PC-3 (cell line): ENCODE measurements around the gene POLD2. TPM values are rescaled to one million over a fixed set of nuclear protein-coding genes. Genes with fewer than 3 reads are reported as not detected.
A peak's percentile ranks its signal among the peaks of the same experiment; 100 is the strongest.

ENCODE experiments used
- ATAC-seq: fragments of 200-7000 bp; cut with Tn5 transposase; 2 replicates; pipeline ENCODE4 v1.9.1; 2020; ENCODE audit warnings: mild to moderate bottlenecking, moderate library complexity
- BruUV-seq: library from RNA; stranded (reverse); fragments of 400-500 nt; replicated peaks from 2 replicates; lab custom pipeline; 2021; lab: Mats Ljungman, UMichigan
- CTCF ChIA-PET: fragments of 300-600 bp; sonication (Branson Sonifier 250); formaldehyde crosslinking; loops from one replicate; lab custom pipeline; 2022; ENCODE audit warnings: antibody characterized with exemption; lab: Charles Lee
- POLR2A ChIA-PET: fragments of 300-600 bp; sonication (Branson Sonifier 250); formaldehyde crosslinking; loops from one replicate; lab custom pipeline; 2022; ENCODE audit warnings: antibody characterized with exemption; ENCODE audit not compliant: unreplicated experiment; lab: Charles Lee
- DNase-seq: peaks from one replicate; pipeline ENCODE4 v3.0.0-alpha.2; 2015
- H2AFZ ChIP-seq: fragments of 300-600 bp; sonication (generic); 2 replicates; pipeline ENCODE4 v1.6.0; 2016; ENCODE audit warnings: antibody characterized with exemption, low read length
- H3F3A ChIP-seq: fragments of 300-600 bp; sonication (generic); one replicate; pipeline ENCODE4 v1.6.0; 2017; ENCODE audit warnings: antibody characterized with exemption, low read length, control low read depth, mild to moderate bottlenecking; ENCODE audit not compliant: unreplicated experiment
- H3K27ac ChIP-seq: fragments of 300-600 bp; sonication (generic); 2 replicates; pipeline ENCODE4 v1.5.1; 2016; ENCODE audit warnings: mild to moderate bottlenecking, low read length
- H3K27me3 ChIP-seq: fragments of 300-600 bp; sonication (generic); 2 replicates; pipeline ENCODE4 v1.6.1; 2016; ENCODE audit warnings: low read length, mixed read lengths
- H3K36me3 ChIP-seq: fragments of 300-600 bp; sonication (generic); 2 replicates; pipeline ENCODE4 v1.6.1; 2016; ENCODE audit warnings: low read depth, mixed run types, low read length, mixed read lengths
- H3K4me1 ChIP-seq: fragments of 300-600 bp; sonication (generic); 2 replicates; pipeline ENCODE4 v1.5.1; 2016; ENCODE audit warnings: low read length; ENCODE audit not compliant: insufficient read depth
- H3K4me2 ChIP-seq: fragments of 300-600 bp; sonication (generic); 2 replicates; pipeline ENCODE4 v1.6.0; 2016; ENCODE audit warnings: low read length
- H3K4me3 ChIP-seq: fragments of 300-600 bp; sonication (generic); 2 replicates; pipeline ENCODE4 v1.5.1; 2016; ENCODE audit warnings: mild to moderate bottlenecking, low read length, mixed read lengths
- H3K79me2 ChIP-seq: fragments of 300-600 bp; sonication (generic); 2 replicates; pipeline ENCODE4 v1.6.1; 2017; ENCODE audit warnings: low read length, mixed read lengths
- H3K9ac ChIP-seq: fragments of 300-600 bp; sonication (generic); 2 replicates; pipeline ENCODE4 v1.6.0; 2016; ENCODE audit warnings: mild to moderate bottlenecking, low read length
- H3K9me2 ChIP-seq: fragments of 300-600 bp; sonication (generic); replicated peaks from 2 replicates; pipeline ENCODE4 v1.6.1; 2016; ENCODE audit warnings: mixed run types, low read length, mixed read lengths
- H3K9me3 ChIP-seq: fragments of 300-600 bp; sonication (generic); 2 replicates; pipeline ENCODE4 v1.6.1; 2016; ENCODE audit warnings: low read length, mixed read lengths
- H4K20me1 ChIP-seq: fragments of 300-600 bp; sonication (generic); 2 replicates; pipeline ENCODE4 v1.6.1; 2016; ENCODE audit warnings: low read length, mixed read lengths
- EZH2 ChIP-seq: fragments of 300-600 bp; sonication (generic); IDR thresholded peaks from one replicate; pipeline ENCODE4 v1.6.1; 2017; ENCODE audit warnings: antibody characterized with exemption, mild to moderate bottlenecking, low read length; ENCODE audit not compliant: unreplicated experiment
- EZH2phosphoT487 ChIP-seq: fragments of 300-600 bp; sonication (generic); IDR thresholded peaks from 2 replicates; pipeline ENCODE4 v1.6.1; 2018; ENCODE audit warnings: mild to moderate bottlenecking, antibody characterized with exemption, low read length, borderline replicate concordance
- intact Hi-C: fragments of 100-400 bp; cut with micrococcal nuclease; formaldehyde crosslinking; loops from 2 replicates; pipeline ENCODE4 v1.9.0; 2023
- total RNA-seq: library from RNA; depleted of rRNA; stranded (reverse); fragments of >200 nt; gene quantifications from 2 replicates; pipeline ENCODE4 v1.2.3, GENCODE V29; 2014
- TF ChIP-seq, protein P1 (sequence below): fragments of 300-600 bp; sonication (generic); conservative IDR thresholded peaks from 2 replicates; pipeline ENCODE4 v1.5.1; 2017; ENCODE audit warnings: antibody characterized with exemption, low read depth, mild to moderate bottlenecking, low read length

POLD2 gene
- total RNA-seq, 1 experiment from 2014 or later = 224 TPM

DNA sequence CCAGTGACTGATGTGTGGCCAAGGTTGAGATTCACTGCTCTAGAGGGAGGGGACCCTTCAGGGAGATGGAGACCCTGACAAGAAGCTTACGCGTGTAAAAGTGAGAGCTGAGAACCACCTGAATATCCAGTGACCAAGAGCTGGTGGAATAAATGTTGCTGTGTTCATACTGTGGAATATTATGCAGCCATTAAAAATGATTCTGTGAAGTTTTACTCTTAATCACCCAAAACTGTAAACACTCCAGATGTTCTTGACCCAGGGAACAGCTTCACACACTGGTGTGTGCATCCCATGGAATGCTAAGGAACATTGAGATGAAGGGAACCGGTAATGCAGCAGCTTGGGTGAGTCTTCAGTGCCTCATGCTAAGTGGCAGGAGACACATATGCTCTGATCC is 36.7 kb downstream of the POLD2 start:
- no TSS peak for BruUV-seq
- no peak overlapping the region for H3K9ac ChIP-seq
- POLR2A ChIA-PET = no interaction called here

DNA sequence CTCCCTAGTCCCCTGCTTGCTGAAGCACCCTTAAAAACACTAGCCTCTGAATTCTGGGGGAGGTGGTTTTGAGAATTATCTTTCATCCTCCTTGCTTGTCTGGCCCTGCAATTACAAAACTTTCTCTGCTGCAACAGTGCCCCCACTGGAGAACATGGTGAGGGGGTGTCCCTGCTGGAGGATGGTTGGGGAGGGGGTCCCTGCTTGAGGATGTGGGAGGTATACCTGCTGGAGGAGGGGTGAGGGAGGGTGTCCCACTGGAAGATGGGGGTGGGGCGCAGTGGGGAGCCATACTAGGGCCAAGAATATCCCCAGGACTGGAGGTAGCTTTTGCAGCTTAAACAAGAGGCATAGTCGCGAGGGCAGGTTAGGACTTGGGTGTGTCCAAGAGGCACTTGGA is 37.8 kb downstream of the POLD2 start:
- TF ChIP-seq, protein P1, sequence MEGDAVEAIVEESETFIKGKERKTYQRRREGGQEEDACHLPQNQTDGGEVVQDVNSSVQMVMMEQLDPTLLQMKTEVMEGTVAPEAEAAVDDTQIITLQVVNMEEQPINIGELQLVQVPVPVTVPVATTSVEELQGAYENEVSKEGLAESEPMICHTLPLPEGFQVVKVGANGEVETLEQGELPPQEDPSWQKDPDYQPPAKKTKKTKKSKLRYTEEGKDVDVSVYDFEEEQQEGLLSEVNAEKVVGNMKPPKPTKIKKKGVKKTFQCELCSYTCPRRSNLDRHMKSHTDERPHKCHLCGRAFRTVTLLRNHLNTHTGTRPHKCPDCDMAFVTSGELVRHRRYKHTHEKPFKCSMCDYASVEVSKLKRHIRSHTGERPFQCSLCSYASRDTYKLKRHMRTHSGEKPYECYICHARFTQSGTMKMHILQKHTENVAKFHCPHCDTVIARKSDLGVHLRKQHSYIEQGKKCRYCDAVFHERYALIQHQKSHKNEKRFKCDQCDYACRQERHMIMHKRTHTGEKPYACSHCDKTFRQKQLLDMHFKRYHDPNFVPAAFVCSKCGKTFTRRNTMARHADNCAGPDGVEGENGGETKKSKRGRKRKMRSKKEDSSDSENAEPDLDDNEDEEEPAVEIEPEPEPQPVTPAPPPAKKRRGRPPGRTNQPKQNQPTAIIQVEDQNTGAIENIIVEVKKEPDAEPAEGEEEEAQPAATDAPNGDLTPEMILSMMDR = peak; percentile 40; the same call in 1 of the 2 replicates
- no peak for TF ChIP-seq EZH2
- peaks cover 28% of the 10 kb centered on the region for H3K4me1 ChIP-seq
- H3K4me2 ChIP-seq = no peak overlapping the region
- H3K9ac ChIP-seq = no peak overlapping the region
- peaks cover 17% of the 10 kb centered on the region for H3K79me2 ChIP-seq
- H3F3A ChIP-seq = no peaks in the 10 kb centered on the region
- H3K36me3 ChIP-seq = no peaks in the 10 kb centered on the region
- H3K27ac ChIP-seq = no peak overlapping the region
- BruUV-seq = no TSS peak
- ATAC-seq (no peak), DNase-seq (no peak)
- H4K20me1 ChIP-seq = no peaks in the 10 kb centered on the region
- no peak overlapping the region for H2AFZ ChIP-seq
- H3K9me2 ChIP-seq = no peaks in the 10 kb centered on the region
- no peak overlapping the region for H3K4me3 ChIP-seq
- no peaks in the 10 kb centered on the region for H3K27me3 ChIP-seq
- no peaks in the 10 kb centered on the region for H3K9me3 ChIP-seq
- CTCF ChIA-PET = no interaction called here
- intact Hi-C loops = no loop called here
- POLR2A ChIA-PET = no interaction called here

More for the DNA sequence above, 36.7 kb downstream of the POLD2 start:
- Histone ChIP-seq H3F3A (no peaks in the 10 kb centered on the region), H3K4me2 (no peak overlapping the region), H3K4me1 (peaks cover 23% of the 10 kb centered on the region), H3K9me2 (no peaks in the 10 kb centered on the region), H3K79me2 (peaks cover 6% of the 10 kb centered on the region), H4K20me1 (no peaks in the 10 kb centered on the region), H3K36me3 (no peaks in the 10 kb centered on the region), H3K4me3 (no peak overlapping the region), H3K27ac (no peak overlapping the region), H3K27me3 (no peaks in the 10 kb centered on the region), H2AFZ (no peak overlapping the region), H3K9me3 (no peaks in the 10 kb centered on the region)
- ATAC-seq (no peak), DNase-seq (no peak)
- no peak for TF ChIP-seq EZH2phosphoT487
- TF ChIP-seq EZH2 = no peak
- TF ChIP-seq, protein P1 = no peak
- CTCF ChIA-PET = no interaction called here
- intact Hi-C loops = no loop called here

DNA sequence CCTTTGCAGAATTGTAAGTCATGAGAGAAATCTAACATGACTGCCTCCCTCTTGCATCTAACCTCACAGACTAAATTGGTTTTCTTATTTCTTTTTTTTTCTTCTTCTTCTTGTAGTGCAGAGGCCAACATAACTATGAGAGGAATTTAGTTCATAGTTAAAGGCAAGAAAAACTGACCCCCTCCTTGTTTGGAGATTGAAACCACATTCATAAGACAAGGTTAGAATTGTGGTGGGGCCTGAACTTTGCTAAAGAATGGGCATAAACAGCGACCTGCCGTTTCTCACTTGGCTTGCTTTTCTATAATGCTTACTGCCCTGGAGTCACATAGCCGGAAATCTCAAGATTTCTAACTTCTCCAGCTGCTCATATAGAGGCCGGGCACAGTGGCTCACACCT is 38.6 kb downstream of the POLD2 start:
- Histone ChIP-seq H3K4me2 (no peak overlapping the region), H3F3A (no peaks in the 10 kb centered on the region), H3K4me1 (peaks cover 28% of the 10 kb centered on the region), H3K9me3 (no peaks in the 10 kb centered on the region), H3K9me2 (no peaks in the 10 kb centered on the region), H2AFZ (no peak overlapping the region), H3K9ac (no peak overlapping the region), H3K36me3 (no peaks in the 10 kb centered on the region), H3K27me3 (no peaks in the 10 kb centered on the region), H3K4me3 (no peak overlapping the region), H3K27ac (no peak overlapping the region), H4K20me1 (no peaks in the 10 kb centered on the region), H3K79me2 (peaks cover 17% of the 10 kb centered on the region)
- ChIA-PET POLR2A (no interaction called here), CTCF (interaction anchor here (0.7 kb wide), 1 partner anchor 22 kb away, joined by 11 read pairs; no protein-coding TSS in a partner anchor)
- intact Hi-C loops = no loop called here
- ATAC-seq = no peak
- no peak for TF ChIP-seq EZH2phosphoT487
- TF ChIP-seq, protein P1 = no peak
- DNase-seq = no peak
- BruUV-seq = no TSS peak
